ENCODE results near the gene CETP. TPM values are rescaled to one million over a fixed set of nuclear protein-coding genes. Genes with fewer than 3 reads are reported as not detected.
A peak's percentile ranks its signal among the peaks of the same experiment; 100 is the strongest.

Gene CETP
- total and polyA plus RNA-seq, 9 of the 15 experiments (the other 6 are each of a cell fraction or from before 2014, with no cell fraction given) = 0.07 to 0.11 TPM; not detected in 7

- TF ChIP-seq CHD7 (IDR thresholded peaks at IDR 0.05; ENCODE audit: low read depth, low read length) = no peak
- TF ChIP-seq ZZZ3 (IDR thresholded peaks at IDR 0.05) = no peak
- TF ChIP-seq SMAD2 (IDR thresholded peaks at IDR 0.05; ENCODE audit: low read depth, low read length) = no peak
- no peak for TF ChIP-seq CHD1 (IDR thresholded peaks at IDR 0.05; ENCODE audit: low read length)
- TF ChIP-seq ESRRB (CRISPR knock-in tag; IDR thresholded peaks at IDR 0.05; ENCODE audit: borderline replicate concordance) = no peak
- peak; percentile 54; the same call in 1 of the 2 replicates for TF ChIP-seq MTA3 (IDR thresholded peaks at IDR 0.05; ENCODE audit: borderline replicate concordance)
- no peak for TF ChIP-seq NFXL1 (CRISPR knock-in tag; IDR thresholded peaks at IDR 0.05)
- no peak for TF ChIP-seq EHMT2 (IDR thresholded peaks at IDR 0.05)
- TF ChIP-seq KAT7 (CRISPR knock-in tag; IDR thresholded peaks at IDR 0.05; ENCODE audit: borderline replicate concordance) = 0 out of 2 replicates have a peak, but pooled peaks have one; percentile 38
- peak; percentile 33 to 34; a peak in 2 of 4 replicates for TF ChIP-seq ARNT (IDR thresholded peaks at IDR 0.05)
- TF ChIP-seq, protein P1, sequence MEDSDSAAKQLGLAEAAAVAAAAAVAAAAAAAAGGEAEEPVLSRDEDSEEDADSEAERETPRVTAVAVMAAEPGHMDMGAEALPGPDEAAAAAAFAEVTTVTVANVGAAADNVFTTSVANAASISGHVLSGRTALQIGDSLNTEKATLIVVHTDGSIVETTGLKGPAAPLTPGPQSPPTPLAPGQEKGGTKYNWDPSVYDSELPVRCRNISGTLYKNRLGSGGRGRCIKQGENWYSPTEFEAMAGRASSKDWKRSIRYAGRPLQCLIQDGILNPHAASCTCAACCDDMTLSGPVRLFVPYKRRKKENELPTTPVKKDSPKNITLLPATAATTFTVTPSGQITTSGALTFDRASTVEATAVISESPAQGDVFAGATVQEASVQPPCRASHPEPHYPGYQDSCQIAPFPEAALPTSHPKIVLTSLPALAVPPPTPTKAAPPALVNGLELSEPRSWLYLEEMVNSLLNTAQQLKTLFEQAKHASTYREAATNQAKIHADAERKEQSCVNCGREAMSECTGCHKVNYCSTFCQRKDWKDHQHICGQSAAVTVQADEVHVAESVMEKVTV (CRISPR knock-in tag; IDR thresholded peaks at IDR 0.05) = peak; percentile 66
- TF ChIP-seq KHSRP (IDR thresholded peaks at IDR 0.05) = no peak
- TF ChIP-seq ZNF324 (CRISPR knock-in tag; IDR thresholded peaks at IDR 0.05) = no peak
- TF ChIP-seq TGIF2 (CRISPR knock-in tag; IDR thresholded peaks at IDR 0.05) = no peak
- peak; percentile 38 for TF ChIP-seq HDAC3 (IDR thresholded peaks at IDR 0.05; ENCODE audit: borderline replicate concordance, partially characterized antibody)
- peak; percentile 19; the same call in 1 of the 2 replicates for TF ChIP-seq SMARCC2 (IDR thresholded peaks at IDR 0.05; ENCODE audit: low read depth)
These were observed 2.7 kb downstream of the CETP start (continued) for GRCh38 chr16:56964243-56965148.

Measured in K562 (cell line).